HG02870 (cell line): Measurements from ENCODE around the gene KLHL29.

Experiments
- ATAC-seq: cut with Tn5 transposase; IDR thresholded peaks from one replicate; pipeline ENCODE4 v1.9.1; 2021; ENCODE audit warnings: mild to moderate bottlenecking, moderate library complexity; ENCODE audit not compliant: unreplicated experiment

Gene KLHL29

DNA sequence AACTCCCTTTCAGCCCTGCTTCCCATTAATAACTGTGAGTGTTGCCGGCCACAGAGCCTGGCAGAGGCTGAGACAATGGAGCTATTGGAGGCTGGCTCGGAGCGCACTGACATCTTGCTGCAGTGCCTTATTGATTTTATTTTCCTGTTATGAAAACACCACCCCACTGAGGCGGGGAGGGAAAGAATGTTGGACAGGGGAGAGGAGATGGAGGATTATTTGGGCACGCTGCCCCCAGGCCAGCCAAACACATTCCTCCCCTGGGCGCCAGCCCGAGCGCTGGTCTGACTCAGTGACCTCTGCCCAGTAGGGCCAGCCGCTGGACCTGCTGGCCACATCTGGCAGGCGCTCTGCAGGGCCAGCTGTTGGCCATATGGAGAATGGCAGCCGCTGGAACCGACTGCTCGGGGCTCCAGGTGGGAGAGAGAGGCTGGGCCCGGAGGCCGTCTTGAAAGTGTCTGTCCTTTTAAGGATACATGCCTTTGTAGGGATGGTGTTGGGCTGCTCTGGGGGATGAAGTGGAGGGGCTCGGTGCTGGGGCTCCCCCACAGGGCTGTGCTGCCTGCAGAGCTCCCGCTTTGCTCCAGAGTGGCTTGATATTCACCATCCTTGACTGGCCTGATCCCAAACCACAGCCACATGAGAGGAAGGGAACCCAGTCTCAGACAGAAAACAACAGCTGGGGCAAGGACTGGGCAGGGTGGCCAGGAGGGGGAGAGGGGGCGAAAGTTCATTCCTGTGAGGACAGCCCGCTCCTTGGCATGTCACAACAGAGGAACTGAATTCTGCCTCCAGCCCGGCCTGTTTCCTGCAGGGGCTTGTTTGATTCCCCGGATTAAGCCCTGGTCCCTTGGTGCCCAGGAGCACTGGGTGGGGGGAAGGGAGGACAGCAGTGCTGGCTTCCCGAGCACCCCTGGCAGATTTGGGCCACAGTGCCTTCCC lies 179.0 kb downstream of the KLHL29 start:
- ATAC-seq: no peak

DNA sequence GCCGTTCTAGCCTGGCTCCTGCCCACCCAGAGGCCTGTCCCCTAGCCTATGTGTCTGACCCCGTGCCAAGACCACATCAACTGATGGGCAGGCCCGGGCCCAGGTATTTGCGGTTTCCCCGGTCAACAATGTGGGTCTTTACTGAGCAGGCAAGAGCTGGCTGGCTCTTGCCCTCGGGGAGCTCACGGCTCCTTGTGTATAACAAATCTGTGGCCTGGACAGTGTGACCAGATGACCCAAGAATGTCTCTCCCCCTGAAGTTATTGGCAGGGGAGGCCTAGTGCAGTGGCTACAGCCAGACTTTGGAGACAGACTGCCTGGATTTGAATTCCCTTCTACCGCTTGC lies 179.6 kb downstream of the KLHL29 start:
- no peak for ATAC-seq

DNA sequence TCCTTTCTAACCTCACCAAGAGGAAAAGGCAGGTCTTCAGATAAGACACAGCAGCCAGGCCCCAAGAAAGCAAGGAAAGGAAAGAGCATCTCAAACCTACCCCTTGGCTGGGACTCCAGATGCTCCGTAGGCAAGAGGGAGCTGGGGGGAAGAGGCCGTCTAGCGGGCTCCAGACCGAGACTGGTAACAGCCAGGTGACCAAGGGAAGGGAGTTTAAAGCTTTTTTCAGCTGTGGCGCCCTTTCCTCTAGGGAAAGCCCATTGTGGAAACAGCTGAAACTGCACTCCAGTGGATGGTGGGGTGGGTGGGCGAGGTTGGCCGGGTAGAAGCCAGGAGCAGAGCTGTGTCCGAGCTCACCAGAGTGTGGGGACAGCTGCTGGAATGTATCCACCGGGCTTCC lies 180.4 kb downstream of the KLHL29 start:
- ATAC-seq: no peak

DNA sequence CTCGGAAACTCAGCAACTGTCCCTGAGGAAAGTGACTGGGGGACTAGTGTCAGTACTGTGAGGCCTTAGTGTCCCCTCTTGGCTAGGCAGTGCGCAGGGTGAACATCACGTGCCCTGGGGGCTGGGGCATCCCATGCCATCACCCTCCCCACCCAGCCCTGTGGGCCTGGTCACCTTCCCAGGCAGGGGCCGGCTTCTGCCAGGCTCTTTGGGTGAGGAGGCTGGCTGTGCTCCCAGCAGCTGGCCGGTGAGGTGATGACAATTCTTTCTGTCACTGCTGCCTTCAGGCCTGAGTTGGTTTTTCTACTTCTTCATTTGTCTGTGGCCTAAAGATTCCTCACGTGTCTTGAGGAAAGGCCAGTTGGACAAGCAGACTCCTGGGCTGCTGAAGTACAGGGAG lies 180.8 kb downstream of the KLHL29 start:
- no peak for ATAC-seq

DNA sequence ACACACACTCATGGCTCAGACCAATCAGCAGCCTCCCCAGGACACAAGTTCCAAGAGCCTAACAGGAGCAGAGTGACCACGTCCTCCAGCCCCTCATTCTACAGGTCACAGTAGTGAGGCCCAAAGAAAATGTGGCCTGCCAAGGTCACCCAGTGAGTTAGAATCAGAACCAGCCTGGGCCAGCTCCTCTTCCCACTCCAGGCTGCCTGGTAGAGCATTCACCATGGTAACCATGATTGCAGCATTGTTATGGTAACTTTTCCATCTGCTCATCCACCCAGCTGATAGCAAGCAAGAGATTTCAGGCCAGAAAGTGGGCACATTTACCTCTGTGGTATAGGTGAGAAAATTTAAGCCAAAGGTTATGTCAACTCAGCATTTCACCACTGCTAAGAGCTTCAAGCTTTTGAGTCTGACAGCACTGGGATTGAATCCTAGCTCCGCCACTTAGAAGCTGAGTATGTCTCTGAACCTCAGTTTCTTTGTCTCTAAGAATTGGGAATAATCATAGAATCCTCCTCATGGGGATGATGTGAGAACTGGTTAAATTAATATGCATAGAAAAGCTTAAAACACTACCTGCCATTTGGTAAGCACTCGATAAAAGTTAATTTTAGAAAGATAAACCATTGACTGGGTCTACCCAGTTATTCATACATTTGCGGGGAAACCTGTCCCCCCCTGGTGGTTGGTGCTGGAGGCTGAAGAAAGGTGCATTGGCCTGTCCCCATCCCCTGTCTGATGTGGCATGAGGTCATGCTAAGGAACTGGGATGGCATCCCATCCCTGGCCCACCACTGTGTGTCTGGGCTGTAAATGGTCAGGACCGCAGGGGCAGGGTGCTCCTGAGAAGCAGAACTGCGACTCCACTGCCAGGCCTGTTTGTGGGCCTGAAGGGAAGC lies 181.5 kb downstream of the KLHL29 start:
- no peak for ATAC-seq

DNA sequence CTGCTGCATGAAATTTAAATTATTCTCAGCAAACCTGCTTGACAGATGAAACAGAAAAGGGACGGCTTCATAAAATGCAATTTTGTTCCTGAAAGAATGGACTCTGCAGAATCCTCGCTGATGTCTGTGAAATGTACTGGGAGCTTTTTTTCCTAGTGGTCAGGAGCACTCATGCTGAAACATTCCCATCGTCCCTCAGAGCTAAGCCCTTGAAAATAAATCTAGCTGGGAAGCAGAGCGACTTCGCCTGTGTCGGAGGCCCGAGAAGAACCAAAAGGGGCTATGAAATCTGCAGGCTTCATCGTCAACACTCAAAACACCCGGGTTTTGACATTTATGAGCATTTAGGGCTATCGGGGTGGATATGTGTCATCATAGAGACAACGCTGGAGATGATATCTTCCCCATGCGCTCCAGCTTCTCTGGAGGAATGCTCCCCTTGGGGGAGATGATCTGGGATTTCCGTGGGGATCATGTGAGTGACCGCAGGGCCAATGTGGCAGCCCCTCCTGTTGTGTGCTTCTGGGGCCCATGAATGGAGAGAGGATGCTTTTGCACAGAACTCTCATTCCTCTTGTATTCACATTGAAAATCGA lies 182.3 kb downstream of the KLHL29 start:
- ATAC-seq: no peak

DNA sequence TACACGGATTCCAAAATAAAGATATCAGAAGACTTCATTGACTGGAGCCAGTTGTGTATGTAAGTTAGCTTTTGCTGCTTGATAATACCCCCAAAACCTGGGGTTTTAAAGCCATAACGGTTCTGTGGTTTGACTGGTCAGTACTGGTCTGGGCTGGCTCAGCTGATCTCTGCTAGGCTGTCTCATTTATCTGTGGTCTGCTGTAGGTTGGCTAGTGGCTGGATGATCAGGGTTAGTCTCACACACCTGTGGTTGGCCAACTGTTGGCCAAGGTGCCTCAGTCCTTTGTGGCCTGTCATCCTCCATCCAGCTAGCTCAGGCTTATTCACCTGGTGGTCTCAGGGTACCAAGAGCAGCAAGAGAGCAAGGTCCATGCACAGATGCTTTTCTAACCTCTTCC lies 183.2 kb downstream of the KLHL29 start:
- ATAC-seq: no peak

DNA sequence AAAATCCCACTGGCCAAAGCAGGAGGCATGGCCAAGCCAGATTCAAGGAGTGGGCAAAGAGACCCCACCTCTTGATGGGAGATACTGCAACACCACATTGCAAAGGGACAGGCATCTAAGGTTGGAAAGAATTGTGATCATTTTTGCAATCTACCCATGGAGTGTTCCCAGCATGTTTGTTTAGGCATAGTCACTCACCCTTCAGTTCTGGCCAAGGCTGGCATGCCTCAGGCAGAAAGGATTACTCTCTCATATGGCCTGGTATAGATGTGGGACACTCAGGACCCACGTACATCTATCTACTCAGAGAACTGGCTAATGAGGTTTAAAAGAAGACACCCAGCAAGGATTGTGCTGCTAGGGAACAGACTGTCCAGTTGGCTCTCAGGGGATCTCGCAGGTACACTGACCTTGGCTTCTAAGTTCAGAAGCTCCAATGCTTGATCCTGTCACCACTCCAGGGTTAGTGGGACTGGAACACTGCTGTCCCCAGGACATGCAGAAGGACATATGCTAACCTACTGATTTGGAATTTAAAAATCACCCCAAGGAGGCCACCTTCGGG lies 183.7 kb downstream of the KLHL29 start:
- ATAC-seq: no peak

DNA sequence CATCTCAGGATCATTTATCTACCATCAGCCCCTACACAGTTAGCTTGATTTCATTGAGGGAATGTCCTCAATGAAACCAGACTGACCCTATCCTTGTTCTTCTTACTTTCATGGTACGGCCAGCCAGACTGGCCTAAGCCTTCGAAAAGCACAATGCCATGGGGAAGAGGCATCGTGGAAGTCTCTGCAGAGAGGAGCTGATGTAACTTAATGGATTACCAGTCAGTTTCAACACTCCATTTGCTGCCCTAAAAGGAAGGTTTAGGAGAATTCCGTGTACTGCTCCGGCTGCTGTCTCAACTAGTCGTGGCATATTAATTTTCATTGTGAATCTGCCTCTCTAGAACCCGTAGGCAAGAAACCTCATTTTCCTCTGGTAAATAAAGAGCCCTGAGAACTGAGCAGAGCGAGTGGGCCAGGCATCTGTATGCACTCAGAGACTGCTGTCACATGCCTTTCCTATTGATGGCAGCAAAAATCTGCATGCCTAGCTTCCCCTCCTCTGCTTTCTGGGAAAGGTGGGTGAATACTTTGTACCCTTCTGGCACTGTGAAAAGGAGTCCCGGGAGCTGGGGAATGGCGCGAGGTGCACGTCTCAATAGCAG lies 184.9 kb downstream of the KLHL29 start:
- ATAC-seq: no peak

DNA sequence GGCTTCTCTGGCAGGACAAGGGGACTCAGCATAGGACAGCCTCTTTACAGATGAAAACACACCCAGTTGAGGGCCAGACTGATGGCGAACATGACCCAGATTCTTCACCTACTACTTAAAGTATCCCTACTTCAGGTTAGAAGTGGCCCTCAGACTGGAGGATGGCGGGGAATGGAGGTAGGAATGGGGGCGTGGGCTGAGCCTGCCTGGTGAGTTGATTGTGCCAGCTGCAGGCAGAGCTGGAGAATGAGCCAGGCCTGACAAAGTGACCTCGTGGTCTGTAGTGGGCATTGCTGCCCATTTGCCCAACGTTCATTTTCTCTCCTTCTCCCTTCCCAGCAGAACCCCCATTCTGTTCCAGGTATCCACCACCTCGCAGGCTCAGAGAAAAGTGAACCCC lies 186.1 kb downstream of the KLHL29 start:
- no peak for ATAC-seq

DNA sequence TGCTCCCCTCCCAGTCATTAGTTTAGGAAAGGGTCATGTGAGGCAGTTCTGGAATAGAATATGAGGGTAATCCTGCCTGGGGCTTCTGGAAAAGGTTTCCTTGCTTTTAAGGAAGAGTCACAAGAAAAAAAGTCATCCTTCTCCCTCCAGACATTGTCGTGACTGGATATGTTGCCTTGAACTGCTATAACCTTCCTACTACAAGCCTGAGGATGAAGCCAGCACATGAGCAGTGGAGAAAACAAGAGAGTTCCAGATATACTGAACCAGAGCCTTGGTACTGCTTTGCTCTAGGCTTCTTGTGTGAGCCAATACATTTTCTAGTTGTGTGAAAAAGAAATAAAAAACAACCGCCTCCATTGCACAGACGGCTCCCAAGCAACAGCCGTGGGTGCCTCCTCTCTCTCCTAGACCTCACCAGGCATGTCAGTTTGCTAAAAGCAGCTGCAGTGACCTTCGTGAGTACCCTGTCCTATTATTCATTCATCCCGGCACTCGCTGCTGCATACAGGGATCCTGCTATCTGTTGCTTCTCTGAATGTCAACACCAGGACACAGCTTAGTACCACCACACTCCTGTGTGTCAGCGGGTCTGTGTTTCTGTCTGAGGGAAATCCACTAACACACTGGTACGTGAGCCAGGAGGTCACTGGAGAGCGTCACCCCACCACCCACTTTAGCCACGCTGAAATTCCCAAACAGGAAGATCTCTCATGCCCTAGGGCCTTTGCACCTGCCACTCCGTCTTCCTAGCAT lies 186.7 kb downstream of the KLHL29 start:
- no peak for ATAC-seq

DNA sequence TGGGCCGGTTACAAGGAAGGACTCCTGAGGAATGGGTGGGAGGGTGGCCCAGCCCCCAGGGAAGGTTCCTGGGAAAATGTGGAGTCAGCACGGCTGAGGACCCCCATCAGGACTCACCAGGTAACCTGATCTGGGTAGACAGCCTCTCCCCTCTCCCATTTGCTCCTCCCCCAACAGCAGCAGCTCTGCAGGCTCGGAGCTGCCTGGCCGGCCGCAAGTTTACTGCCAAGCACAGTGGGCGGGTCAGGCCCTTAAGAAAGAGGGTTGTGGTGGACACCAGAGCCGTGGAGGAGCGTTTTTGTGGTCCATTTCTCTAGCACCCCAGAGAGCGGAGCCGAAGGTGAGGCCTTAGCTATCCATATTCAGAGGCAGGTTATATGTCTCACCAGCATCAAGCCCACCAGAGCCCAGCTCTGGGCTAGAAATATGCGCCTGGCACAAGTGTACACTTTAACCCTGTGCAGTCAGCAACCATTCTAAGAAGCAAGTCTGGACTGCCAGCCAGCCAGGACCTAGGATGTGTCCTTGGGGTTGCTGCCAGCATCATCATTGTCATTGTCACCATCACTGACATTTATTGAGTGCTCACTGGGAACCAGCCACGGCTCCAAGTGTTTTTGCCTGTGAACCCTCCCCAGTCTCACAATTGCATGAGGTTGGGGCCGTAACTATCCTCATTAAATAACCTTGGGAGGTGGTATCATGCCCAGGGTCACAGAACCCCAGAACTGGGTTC lies 190.1 kb downstream of the KLHL29 start:
- no peak for ATAC-seq

DNA sequence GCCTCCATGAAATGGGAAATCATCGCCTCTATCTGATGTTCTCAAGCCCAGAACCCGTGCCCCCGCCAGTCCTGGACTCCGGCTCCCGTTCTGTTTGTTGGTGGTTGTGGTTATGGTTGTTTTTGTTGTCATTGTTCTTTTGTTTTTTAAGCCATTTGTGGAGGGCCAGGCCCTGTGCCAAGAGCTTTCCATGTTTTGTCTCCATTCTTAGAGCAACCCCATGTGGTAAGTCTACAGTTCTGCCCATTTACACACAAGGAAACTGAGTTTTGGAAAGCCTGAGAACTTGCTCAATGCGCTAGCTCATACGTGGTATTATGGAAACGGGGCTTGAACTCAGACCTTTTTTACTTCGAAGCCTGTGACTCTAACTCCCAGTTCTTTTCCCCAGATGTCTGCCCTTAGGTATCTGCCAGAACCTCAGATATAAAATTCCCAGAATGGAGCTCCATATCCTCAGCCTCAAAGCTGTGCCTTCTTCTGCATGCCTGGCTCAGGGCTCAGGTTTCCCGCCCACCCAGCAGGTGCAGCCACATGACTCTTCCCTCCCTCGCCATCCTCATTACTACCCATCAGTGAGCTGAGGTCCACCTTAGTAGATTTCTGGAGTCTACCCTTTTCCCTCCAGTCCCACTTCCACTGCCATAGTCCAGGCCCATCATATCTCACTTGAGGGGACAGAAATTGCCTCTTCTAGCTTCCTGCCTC lies 194.1 kb downstream of the KLHL29 start:
- ATAC-seq: no peak

DNA sequence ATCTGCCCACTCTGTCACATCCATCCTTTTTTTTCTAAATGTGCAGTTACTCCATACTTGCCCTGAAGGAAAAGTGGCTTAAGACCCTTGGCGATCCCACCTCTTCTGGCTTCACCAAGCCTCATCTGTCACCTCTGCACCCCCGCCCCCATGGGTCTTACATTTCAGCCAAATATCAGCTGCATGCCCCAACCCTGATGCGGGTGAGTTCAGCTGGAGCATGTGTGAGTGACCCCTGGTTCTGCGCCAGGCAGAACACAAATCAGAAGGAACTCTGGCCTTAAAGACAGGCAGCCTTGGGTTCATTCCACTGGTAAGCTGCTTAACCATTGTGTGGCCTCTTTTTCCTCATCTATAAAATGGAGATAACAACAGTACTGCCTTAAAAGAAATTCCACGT lies 194.7 kb downstream of the KLHL29 start:
- ATAC-seq: no peak

DNA sequence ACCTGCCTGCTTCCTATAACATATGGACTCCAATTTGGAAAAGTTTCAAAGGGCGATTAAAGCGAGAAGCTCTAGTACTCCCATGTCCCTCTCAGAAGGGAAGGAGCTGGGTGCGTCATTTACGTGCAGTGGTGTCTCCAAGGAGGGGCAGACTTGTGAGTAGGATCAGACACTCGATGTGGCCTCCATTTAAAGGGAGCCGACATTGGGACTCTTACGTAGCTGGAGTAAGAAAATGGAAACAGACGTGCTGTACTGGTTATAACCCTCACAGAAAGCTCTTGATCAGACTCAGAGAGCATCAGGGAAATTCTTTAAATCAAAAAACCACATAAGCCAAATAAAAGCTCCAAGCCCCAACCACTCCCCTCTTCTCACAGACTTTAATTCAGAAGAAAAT lies 198.5 kb downstream of the KLHL29 start:
- no peak for ATAC-seq

DNA sequence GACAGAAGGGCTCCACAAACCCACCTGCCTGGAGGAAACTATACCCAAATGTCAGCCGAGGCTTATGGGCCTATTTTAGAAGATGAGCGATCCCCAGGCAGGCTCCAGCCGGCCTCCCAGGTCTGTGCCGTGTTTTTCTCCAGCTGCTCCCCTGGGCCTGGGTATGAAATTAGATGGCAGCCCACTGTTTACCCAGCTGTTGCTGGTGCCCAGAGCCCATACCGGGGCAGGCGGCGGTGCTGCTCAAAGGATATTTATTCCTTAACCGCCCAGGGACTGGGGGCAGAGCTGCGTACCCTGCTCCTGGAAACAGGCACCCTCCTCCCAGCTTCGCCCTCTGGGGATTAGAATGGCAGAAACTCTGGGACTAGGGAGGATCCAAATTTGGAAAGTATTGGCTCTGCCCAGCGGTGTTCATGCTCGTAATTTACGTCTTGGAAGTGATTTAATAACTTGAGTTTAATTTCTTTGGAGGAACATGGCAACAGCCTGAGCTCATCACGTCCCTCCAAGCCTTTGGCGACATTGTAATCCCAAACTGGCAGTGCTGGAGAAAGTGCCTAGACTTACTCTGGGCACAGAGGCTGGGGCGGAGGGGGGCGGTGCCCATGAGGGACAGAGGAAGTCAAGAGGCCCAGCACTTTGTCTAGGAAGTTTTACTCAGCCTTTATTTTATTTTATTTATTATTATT lies 199.2 kb downstream of the KLHL29 start:
- no peak for ATAC-seq

DNA sequence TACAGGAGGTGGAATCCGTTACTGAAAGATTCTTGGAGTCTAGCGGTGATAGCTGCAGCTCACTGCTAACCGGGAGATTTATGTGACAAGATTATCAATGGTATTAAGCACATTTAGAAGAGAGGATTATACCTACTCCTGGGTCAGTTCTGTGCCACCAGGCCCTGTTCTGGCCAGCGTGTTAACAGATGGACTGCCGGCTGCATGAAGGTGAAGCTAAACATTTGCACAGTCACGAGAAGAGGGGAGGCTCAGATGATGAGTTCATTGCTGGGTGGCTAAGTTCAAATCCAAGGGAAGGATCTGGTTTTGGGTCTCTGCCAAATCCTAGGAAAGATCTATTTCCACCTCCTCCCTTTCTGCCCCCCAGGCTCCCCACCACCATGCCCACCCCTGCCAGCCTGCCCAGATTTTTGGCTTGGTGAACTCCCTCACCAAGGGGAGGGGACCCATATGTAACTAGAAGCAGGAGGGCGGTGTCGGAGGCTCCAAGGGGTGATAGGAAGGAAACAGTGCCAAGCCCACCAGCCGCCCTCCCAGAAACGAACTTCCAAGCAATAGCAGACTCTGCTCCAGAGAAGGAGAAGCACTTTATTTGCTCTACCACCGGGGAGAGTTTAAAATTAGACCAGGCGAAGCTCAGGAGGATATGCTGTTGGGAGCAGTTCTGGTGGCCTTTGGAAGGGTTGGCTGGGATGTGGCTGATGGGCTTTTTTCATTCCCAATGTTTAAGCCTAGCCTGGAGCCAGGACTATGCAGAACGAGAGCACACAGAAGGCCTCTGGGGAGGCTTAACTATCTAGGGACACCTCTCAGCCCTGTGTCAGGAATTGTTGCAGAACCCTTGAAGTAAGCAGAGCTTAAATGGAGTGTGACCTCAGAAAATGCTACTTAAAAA lies 200.5 kb downstream of the KLHL29 start:
- no peak for ATAC-seq
